Adrenal gland (tissue), 5 donors: Measurements from ENCODE around the gene ST6GALNAC3.

ENCODE experiments used
- CTCF ChIP-seq, 6 experiments: fragments of 450-650 bp in 4 of 6; fragments of 200-600 bp in 2 of 6; sonication (generic) in 1 of 6; IDR thresholded peaks; 1 replicate in 5 of 6; 2 replicates in 1 of 6; pipeline versions ENCODE4 v1.5.1 to v1.8.0; 2016 to 2021; ENCODE audit warnings: antibody characterized with exemption in 6 of 6, mild to moderate bottlenecking in 2 of 6, moderate library complexity in 1 of 6
- POLR2A ChIP-seq, 2 donors: fragments of 450-650 bp; IDR thresholded peaks; one replicate each; pipeline ENCODE4 v1.6.1; 2017; ENCODE audit warnings: antibody characterized with exemption in 2 of 2, mild to moderate bottlenecking in 2 of 2, moderate library complexity in 1 of 2
- donor health status: DM: no; HTN: no; CAD: no.

- TF ChIP-seq CTCF (IDR thresholded peaks at IDR 0.05) (no peak), POLR2A (IDR thresholded peaks at IDR 0.05) (no peak)
These were observed 12.1 kb downstream of the ST6GALNAC3 start for GRCh38 chr1:76086597-76086996.
